Activated T-cell treated with anti-CD3 and anti-CD28 coated beads, Interleukin-2, amount 50 U/mL, for 48 hours (primary cell): ENCODE measurements around the gene NCF4.

ENCODE experiments used
- DNase-seq, 2 experiments: peaks; one replicate each; pipeline ENCODE4 v3.0.0-alpha.2; 2020

The NCF4 gene

DNA sequence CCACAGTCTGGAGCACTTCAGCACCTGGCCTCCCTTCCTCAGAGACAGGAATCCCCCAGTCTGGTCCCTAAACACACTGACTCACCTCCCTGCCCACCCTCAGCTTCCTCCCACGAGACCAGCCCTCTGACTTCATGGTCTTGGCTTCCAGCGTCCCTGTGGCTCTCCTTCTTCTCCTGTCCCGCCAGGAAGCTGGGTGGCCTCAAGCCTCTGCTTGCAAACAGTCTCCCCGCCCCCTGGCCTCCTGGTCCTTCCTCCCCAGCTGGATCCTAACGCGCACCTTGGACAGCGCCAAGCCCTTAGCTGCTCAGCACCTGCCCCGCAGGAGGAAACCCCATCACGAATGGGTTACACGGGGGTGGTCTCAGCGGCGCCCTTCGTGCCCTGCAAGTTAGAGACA lies 4.5 kb downstream of the NCF4 start:
- DNase-seq: no peak

GRCh38 chr22:36867695-36868094 lies 6.9 kb downstream of the NCF4 start:
- no peak for DNase-seq

- DNase-seq: no peak
Measured at GRCh38 chr22:36868546-36869181, 7.9 kb downstream of the NCF4 start.

DNA sequence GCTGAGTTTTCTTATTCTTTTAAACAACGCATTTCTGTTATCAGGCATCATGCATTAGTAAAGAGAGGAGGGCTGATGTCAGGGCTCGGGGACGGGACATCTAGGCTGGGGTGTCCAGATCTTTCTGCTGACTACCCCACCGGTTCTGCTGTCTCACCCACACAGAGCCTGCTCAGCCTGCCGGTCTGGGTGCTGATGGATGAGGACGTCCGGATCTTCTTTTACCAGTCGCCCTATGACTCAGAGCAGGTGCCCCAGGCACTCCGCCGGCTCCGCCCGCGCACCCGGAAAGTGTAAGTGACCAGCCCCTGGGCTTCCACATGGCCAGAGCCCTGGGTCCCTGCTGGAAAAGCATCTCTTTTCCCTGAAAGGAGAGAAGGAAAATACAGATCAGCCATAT lies 9.4 kb downstream of the NCF4 start:
- no peak for DNase-seq

- no peak for DNase-seq
Measured at GRCh38 chr22:36871669-36872081, 10.9 kb downstream of the NCF4 start.

GRCh38 chr22:36872084-36872483 lies 11.3 kb downstream of the NCF4 start:
- no peak for DNase-seq

GRCh38 chr22:36872866-36873498 lies 12.2 kb downstream of the NCF4 start:
- DNase-seq: no peak

GRCh38 chr22:36873614-36874308 lies 13.0 kb downstream of the NCF4 start:
- peak; percentile 66 to 71 for DNase-seq

- DNase-seq: no peak
Measured at GRCh38 chr22:36874309-36874696, 13.5 kb downstream of the NCF4 start.

GRCh38 chr22:36874736-36875135 lies 13.9 kb downstream of the NCF4 start:
- no peak for DNase-seq

- no peak for DNase-seq
Measured at GRCh38 chr22:36875741-36876140, 14.9 kb downstream of the NCF4 start.

- DNase-seq: no peak
Measured at GRCh38 chr22:36879775-36880174, 19.0 kb downstream of the NCF4 start.

DNA sequence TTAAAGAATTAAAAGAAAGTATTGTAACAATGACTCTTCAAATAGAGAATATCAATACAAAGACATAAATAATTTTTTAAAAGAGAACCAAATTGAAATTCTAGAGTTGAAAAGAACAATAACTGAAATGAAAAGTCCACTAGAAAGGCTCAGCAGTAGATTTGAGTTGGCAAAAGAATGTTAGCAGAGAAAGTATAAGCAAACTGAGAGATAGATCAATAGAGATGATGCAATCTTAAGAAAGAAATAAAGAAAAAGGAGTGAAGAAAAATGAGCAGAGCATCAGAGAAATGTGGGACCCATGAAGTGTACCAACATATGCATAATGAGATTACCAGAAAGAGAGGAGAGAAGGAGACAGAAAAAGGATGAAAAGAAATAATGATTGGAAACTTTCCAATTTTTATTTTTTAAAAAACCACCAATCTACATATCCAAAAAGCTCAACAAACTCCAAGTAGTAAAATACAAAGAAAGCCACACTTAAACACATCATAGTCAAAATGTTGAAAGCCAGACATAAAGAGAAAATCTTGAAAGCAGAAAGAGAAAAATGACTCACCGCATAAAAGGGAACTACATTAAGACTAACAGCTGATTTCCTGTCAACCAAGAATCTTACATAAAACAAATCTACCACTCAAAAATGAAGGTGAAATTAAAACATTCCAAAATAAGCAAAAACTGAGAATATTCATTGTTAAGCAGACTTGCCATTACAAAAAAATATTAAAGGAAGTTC lies 20.9 kb downstream of the NCF4 start:
- no peak for DNase-seq

GRCh38 chr22:36884349-36885158 lies 23.7 kb downstream of the NCF4 start:
- DNase-seq: no peak

DNA sequence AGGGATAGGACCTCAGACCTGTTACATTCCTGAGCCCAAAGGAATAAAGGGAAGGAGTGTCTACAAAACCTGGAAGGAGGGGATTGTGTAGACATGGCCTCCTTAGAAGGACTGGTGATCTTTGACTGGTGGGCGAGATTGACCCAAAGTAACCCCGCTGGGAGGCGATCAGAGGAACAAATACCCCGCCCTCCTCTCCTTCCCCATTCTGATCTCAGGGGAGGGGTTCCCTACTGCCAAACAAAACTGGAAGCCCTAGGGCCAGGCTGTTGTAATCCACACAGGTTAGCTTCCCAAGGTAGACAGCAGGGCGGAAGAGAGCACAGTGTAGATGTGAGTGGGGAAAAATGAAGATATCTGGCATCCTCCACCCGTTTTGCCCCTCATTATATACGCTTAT lies 24.7 kb downstream of the NCF4 start:
- no peak for DNase-seq

DNA sequence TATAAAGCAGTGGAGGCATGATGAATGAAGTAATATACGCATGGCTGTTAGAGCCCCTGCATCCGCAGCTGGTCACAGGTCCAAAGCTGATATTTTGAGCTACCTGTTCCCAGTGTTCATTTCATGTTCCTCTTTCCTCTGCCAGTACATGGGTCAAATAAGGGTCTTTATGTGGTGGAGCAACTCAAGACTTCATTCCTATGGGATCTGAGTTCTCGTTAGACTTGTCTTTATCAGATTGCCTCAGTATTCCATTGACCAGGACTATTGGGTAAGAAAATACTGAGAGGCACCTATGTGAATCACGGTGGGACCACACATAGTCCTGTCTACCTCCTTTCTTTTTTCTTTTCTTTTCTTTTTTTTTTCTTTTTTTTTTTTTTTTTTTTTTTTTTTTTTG lies 25.2 kb downstream of the NCF4 start:
- no peak for DNase-seq

GRCh38 chr22:36887162-36887561 lies 26.4 kb downstream of the NCF4 start:
- no peak for DNase-seq

- no peak for DNase-seq
Measured at GRCh38 chr22:36891646-36892045, 30.8 kb downstream of the NCF4 start.

DNA sequence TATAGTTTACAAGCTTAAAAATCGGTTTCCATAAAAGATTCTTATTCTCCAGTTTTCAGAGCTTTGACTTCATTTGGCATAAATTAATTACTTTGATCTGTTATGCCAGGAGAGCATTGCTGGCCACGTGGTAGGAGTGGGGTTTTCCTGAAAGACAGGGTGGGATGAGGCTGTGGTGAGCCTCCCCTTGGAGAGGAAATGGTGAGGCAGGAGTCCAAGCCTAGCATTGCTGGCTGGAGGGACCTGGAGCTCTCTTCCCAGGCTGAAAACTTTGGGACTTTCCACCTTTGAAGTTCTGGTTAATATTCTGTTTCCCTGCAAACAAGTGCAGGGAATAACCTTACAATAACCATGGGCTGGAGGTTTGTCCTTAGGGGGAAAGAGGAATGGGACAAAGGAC lies 31.5 kb downstream of the NCF4 start:
- no peak for DNase-seq

GRCh38 chr22:36893262-36893661 lies 32.5 kb downstream of the NCF4 start:
- no peak for DNase-seq

- no peak for DNase-seq
Measured at GRCh38 chr22:36894266-36894665, 33.5 kb downstream of the NCF4 start.

GRCh38 chr22:36897611-36898010 lies 36.8 kb downstream of the NCF4 start:
- no peak for DNase-seq

- DNase-seq: no peak
Measured at GRCh38 chr22:36898690-36899089, 37.9 kb downstream of the NCF4 start.
